ENCODE results near the gene HMMR.

DNA sequence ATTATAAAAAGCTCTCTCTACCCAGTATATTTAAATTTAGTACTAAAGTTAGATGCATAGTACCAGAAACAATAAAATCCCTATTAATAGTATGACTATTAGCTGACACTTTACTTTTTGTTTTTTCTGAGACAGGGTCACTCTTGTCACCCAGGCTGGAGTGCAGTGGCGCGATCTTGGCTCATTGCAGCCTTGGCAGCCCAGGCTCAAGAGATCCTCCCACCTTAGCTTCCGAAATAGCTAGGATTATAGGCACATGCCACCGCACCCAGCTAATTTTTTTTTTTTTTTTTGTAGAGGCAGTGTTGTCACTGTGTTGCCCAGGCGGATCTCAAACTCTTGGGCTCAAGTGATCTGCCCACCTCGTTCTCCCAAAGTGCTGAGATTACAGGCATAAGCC lies 15.1 kb upstream of the HMMR start:
- TF ChIP-seq SPI1 (IDR thresholded peaks at IDR 0.05; ENCODE audit: low read depth, low read length) (no peak), POLR2A (IDR thresholded peaks at IDR 0.05; ENCODE audit: low read depth, low read length) (no peak)

Data from GM12891 (cell line).